A549 (cell line): ENCODE measurements around the gene ARL17B.
"Not testable (repeated sequence)": the region's sequence is repeated elsewhere in the genome, so short reads cannot be mapped to it uniquely, and the experiment has no call there.

Experiments used
- EHMT2 ChIP-seq: fragments of 200-600 bp; sonication (generic); IDR thresholded peaks from 2 replicates; pipeline ENCODE4 v1.6.1; 2016; ENCODE audit warnings: antibody characterized with exemption, low read depth, mild to moderate bottlenecking, moderate library complexity
- HEYL ChIP-seq: fragments of 250-450 bp; sonication (Bioruptor Pico); IDR thresholded peaks from 2 replicates; pipeline ENCODE4 v1.8.0; 2021; ENCODE audit warnings: mild to moderate bottlenecking, moderate library complexity
- POLR2A ChIP-seq: IDR thresholded peaks from 2 replicates; pipeline ENCODE4 v1.6.1; 2012; ENCODE audit warnings: mild to moderate bottlenecking, low read length
- ZFP36 ChIP-seq: fragments of 450-650 bp; IDR thresholded peaks from 2 replicates; pipeline ENCODE4 v1.6.1; 2014; ENCODE audit warnings: borderline replicate concordance; ENCODE audit not compliant: partially characterized antibody
- TF ChIP-seq, protein P1 (sequence below): fragments of >200 bp; sonication (Bioruptor Twin); formaldehyde crosslinking; IDR thresholded peaks from 3 replicates; pipeline ENCODE4 v1.5.1; 2016
- TF ChIP-seq, protein P2 (sequence below): fragments of 200-600 bp; sonication (generic); IDR thresholded peaks from 2 replicates; pipeline ENCODE4 v1.6.1; 2016; ENCODE audit warnings: antibody characterized with exemption, mild to moderate bottlenecking, moderate library complexity
- TF ChIP-seq, protein P3 (sequence below): IDR thresholded peaks from 2 replicates; pipeline ENCODE4 v1.6.1; 2012

DNA sequence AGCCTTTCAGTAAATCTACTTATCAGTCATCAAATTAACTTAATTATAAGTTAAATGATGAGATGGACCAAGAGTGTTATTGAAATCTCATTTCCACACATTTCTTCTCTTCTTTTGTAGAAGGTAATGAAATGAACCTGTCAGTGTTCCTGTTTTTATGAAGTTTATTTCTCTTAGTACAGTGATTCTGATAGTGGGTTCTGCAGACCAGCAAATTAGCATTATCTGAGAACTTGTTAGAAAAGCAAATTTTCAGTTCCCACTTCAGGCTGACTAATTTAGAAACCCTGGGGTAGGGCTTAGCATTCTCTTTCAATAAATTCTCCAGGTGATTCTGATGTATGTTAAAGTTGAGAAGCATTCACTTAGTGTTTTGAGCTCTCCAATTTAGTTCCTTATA lies 23.9 kb upstream of the ARL17B start:
- TF ChIP-seq, protein P1, sequence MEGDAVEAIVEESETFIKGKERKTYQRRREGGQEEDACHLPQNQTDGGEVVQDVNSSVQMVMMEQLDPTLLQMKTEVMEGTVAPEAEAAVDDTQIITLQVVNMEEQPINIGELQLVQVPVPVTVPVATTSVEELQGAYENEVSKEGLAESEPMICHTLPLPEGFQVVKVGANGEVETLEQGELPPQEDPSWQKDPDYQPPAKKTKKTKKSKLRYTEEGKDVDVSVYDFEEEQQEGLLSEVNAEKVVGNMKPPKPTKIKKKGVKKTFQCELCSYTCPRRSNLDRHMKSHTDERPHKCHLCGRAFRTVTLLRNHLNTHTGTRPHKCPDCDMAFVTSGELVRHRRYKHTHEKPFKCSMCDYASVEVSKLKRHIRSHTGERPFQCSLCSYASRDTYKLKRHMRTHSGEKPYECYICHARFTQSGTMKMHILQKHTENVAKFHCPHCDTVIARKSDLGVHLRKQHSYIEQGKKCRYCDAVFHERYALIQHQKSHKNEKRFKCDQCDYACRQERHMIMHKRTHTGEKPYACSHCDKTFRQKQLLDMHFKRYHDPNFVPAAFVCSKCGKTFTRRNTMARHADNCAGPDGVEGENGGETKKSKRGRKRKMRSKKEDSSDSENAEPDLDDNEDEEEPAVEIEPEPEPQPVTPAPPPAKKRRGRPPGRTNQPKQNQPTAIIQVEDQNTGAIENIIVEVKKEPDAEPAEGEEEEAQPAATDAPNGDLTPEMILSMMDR: not testable (repeated sequence)
- TF ChIP-seq, protein P2, sequence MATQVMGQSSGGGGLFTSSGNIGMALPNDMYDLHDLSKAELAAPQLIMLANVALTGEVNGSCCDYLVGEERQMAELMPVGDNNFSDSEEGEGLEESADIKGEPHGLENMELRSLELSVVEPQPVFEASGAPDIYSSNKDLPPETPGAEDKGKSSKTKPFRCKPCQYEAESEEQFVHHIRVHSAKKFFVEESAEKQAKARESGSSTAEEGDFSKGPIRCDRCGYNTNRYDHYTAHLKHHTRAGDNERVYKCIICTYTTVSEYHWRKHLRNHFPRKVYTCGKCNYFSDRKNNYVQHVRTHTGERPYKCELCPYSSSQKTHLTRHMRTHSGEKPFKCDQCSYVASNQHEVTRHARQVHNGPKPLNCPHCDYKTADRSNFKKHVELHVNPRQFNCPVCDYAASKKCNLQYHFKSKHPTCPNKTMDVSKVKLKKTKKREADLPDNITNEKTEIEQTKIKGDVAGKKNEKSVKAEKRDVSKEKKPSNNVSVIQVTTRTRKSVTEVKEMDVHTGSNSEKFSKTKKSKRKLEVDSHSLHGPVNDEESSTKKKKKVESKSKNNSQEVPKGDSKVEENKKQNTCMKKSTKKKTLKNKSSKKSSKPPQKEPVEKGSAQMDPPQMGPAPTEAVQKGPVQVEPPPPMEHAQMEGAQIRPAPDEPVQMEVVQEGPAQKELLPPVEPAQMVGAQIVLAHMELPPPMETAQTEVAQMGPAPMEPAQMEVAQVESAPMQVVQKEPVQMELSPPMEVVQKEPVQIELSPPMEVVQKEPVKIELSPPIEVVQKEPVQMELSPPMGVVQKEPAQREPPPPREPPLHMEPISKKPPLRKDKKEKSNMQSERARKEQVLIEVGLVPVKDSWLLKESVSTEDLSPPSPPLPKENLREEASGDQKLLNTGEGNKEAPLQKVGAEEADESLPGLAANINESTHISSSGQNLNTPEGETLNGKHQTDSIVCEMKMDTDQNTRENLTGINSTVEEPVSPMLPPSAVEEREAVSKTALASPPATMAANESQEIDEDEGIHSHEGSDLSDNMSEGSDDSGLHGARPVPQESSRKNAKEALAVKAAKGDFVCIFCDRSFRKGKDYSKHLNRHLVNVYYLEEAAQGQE: not testable (repeated sequence)
- not testable (repeated sequence) for TF ChIP-seq HEYL (CRISPR knock-in tag); POLR2A; ZFP36; EHMT2
- TF ChIP-seq, protein P3, sequence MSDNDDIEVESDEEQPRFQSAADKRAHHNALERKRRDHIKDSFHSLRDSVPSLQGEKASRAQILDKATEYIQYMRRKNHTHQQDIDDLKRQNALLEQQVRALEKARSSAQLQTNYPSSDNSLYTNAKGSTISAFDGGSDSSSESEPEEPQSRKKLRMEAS: not testable (repeated sequence)
